GM21381 (cell line): ENCODE measurements around the gene NOP9.
A peak's percentile ranks its signal among the peaks of the same experiment; 100 is the strongest.

Source experiments
- ATAC-seq: cut with Tn5 transposase; IDR thresholded peaks from one replicate; pipeline ENCODE4 v1.9.1; 2021; ENCODE audit warnings: mild to moderate bottlenecking, moderate library complexity; ENCODE audit not compliant: unreplicated experiment

NOP9 gene

GRCh38 chr14:24280797-24281460 lies 18.7 kb upstream of the NOP9 start:
- no peak for ATAC-seq

- no peak for ATAC-seq
These were observed 18.0 kb upstream of the NOP9 start for GRCh38 chr14:24281636-24282035.

GRCh38 chr14:24282736-24283135 lies 16.9 kb upstream of the NOP9 start:
- ATAC-seq, result no peak

- no peak for ATAC-seq
These were observed 15.7 kb upstream of the NOP9 start for GRCh38 chr14:24283796-24284460.

GRCh38 chr14:24284501-24285035 lies 15.1 kb upstream of the NOP9 start:
- no peak for ATAC-seq

- no peak for ATAC-seq
These were observed 14.3 kb upstream of the NOP9 start for GRCh38 chr14:24285351-24285750.

GRCh38 chr14:24286996-24287395 lies 12.7 kb upstream of the NOP9 start:
- ATAC-seq, result no peak

GRCh38 chr14:24289649-24290280 lies 9.9 kb upstream of the NOP9 start:
- no peak for ATAC-seq

GRCh38 chr14:24290746-24291145 lies 8.9 kb upstream of the NOP9 start:
- no peak for ATAC-seq

- ATAC-seq, result no peak
These were observed 8.1 kb upstream of the NOP9 start for GRCh38 chr14:24291446-24292117.

GRCh38 chr14:24292118-24292807 lies 7.4 kb upstream of the NOP9 start:
- ATAC-seq, result no peak

- ATAC-seq, result no peak
These were observed 6.1 kb upstream of the NOP9 start for GRCh38 chr14:24293525-24293924.

GRCh38 chr14:24296341-24297157 lies 3.1 kb upstream of the NOP9 start:
- no peak for ATAC-seq

GRCh38 chr14:24297190-24297964 lies 2.3 kb upstream of the NOP9 start:
- ATAC-seq, result no peak

- peak; percentile 1 for ATAC-seq
These were observed 777 bp upstream of the NOP9 start for GRCh38 chr14:24298892-24299254.

GRCh38 chr14:24300326-24300980 lies 803 bp downstream of the NOP9 start:
- ATAC-seq, result no peak

- no peak for ATAC-seq
These were observed 4.4 kb downstream of the NOP9 start for GRCh38 chr14:24304019-24304387.

GRCh38 chr14:24307156-24307574 lies 7.5 kb downstream of the NOP9 start:
- ATAC-seq, result no peak
